ENCODE data around the gene HOXA3. TPM values are rescaled to one million over a fixed set of nuclear protein-coding genes. Genes with fewer than 3 reads are reported as not detected.

The HOXA3 gene
- polyA plus RNA-seq, 1 of the 3 experiments (the other 2 are of a cell fraction): 0.15 TPM

- no peak for TF ChIP-seq ELF1 (IDR thresholded peaks at IDR 0.05)
- TF ChIP-seq IRF3 (IDR thresholded peaks at IDR 0.05; ENCODE audit: low read depth, low read length): no peak
- TF ChIP-seq USF2 (IDR thresholded peaks at IDR 0.05; ENCODE audit: borderline replicate concordance, low read depth, low read length): no peak
Observed at GRCh38 chr7:27181795-27182275, 29.5 kb upstream of the HOXA3 start (continued).

- POLR2A ChIA-PET: interaction anchor here (0.7 kb wide), 1 partner anchor 752 kb away, joined by 3 read pairs; no protein-coding TSS in a partner anchor
- Histone ChIP-seq H4K20me1 (ENCODE audit: insufficient read depth) (no peaks in the 10 kb centered on the region; the same call in 1 of the 2 replicates), H3K36me3 (replicated peaks in 1 of 2; ENCODE audit: control insufficient read depth in 1 of 2, insufficient read depth in 2 of 2, low read length in 1 of 2) (no peaks in the 10 kb centered on the region), H3K4me3 (ENCODE audit: low read depth in 2 of 2, low read length in 1 of 2) (no peak overlapping the region), H3K27me3 (ENCODE audit: insufficient read depth) (peaks cover 97% of the 10 kb centered on the region), H3K4me1 (ENCODE audit: control insufficient read depth in 1 of 2, insufficient read depth in 2 of 2, low read depth in 1 of 2, low read length in 1 of 2) (peaks cover 4 to 10% of the 10 kb centered on the region in 2 experiments; a peak in 1 of 4 replicates), H3K27ac (ENCODE audit: low read depth in 2 of 2, low read length in 1 of 2) (no peak overlapping the region), H3K4me2 (no peak overlapping the region), H3K9ac (no peak overlapping the region), H3K9me2 (no peaks in the 10 kb centered on the region), H3F3A (replicated peaks; ENCODE audit: insufficient read depth) (no peaks in the 10 kb centered on the region), H3K9me3 (no peaks in the 10 kb centered on the region), H3K79me2 (ENCODE audit: insufficient read depth) (no peaks in the 10 kb centered on the region), H2AFZ (ENCODE audit: low read depth) (no peak overlapping the region)
- CTCF ChIA-PET: interaction anchor here (0.6 to 12.3 kb wide), 58 partner anchors 9 to 1288 kb away, joined by 3 to 205 read pairs (median 4); partner anchors contain the start of genes EVX1, HOXA11, HOXA13 and HOXA3
- DNase-seq: no peak
- 34% methylated on average over 12 of the region's 12 CpGs for WGBS (ENCODE audit: low lambda C conversion rate)
- TF ChIP-seq GATA2 (CRISPR knock-in tag; IDR thresholded peaks at IDR 0.05) (no peak), CHD2 (IDR thresholded peaks at IDR 0.05; ENCODE audit: low read length, partially characterized antibody) (no peak), USF2 (IDR thresholded peaks at IDR 0.05; ENCODE audit: borderline replicate concordance, low read depth, low read length) (no peak), FOXJ3 (CRISPR knock-in tag; IDR thresholded peaks at IDR 0.05) (no peak), JUND (IDR thresholded peaks at IDR 0.05) (no peak), TCF12 (IDR thresholded peaks at IDR 0.05) (no peak), IRF3 (IDR thresholded peaks at IDR 0.05; ENCODE audit: low read depth, low read length) (no peak), TAF1 (IDR thresholded peaks at IDR 0.05; ENCODE audit: borderline replicate concordance, low read depth, low read length) (no peak), ELF1 (IDR thresholded peaks at IDR 0.05) (no peak), NRF1 (IDR thresholded peaks at IDR 0.05; ENCODE audit: low read depth, low read length) (no peak), MAX (IDR thresholded peaks at IDR 0.05; ENCODE audit: low read depth) (no peak), PBX3 (IDR thresholded peaks at IDR 0.05) (no peak), SMC3 (IDR thresholded peaks at IDR 0.05; ENCODE audit: low read depth, low read length) (no peak), REST (IDR thresholded peaks at IDR 0.05; ENCODE audit: low read depth, low read length) (no peak), EP300 (IDR thresholded peaks at IDR 0.05; ENCODE audit: borderline replicate concordance in 1 of 2, low read depth in 1 of 2, low read length in 1 of 2) (no peak)
Observed at GRCh38 chr7:27180431-27181420, 28.3 kb upstream of the HOXA3 start.
